Measurements from ENCODE around the gene COG2. TPM values are rescaled to one million over a fixed set of nuclear protein-coding genes. Genes with fewer than 3 reads are reported as not detected.

The COG2 gene
- total RNA-seq, 4 donors from 2014 or later, result 17.2 to 25.2 (median 22.9) TPM

DNA sequence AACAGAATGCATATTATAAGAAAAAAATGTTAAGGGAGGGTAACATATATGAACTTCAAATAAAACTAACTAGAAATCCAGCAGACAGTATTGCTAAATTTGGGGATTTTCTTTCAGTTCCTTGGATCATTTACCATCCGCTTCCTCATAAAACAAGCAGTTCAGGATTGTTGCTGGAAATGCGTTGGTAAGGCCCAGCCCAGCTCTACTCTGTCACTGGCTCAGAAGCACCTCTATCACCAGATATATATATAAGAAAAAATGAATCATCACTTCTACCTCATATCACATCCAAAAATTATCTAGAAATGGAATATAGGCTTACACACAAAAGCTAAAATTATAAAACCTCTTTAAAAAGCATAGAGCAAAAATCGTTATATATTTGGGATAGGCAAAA, 28.2 kb upstream of the COG2 start:
- TF ChIP-seq, protein P1, sequence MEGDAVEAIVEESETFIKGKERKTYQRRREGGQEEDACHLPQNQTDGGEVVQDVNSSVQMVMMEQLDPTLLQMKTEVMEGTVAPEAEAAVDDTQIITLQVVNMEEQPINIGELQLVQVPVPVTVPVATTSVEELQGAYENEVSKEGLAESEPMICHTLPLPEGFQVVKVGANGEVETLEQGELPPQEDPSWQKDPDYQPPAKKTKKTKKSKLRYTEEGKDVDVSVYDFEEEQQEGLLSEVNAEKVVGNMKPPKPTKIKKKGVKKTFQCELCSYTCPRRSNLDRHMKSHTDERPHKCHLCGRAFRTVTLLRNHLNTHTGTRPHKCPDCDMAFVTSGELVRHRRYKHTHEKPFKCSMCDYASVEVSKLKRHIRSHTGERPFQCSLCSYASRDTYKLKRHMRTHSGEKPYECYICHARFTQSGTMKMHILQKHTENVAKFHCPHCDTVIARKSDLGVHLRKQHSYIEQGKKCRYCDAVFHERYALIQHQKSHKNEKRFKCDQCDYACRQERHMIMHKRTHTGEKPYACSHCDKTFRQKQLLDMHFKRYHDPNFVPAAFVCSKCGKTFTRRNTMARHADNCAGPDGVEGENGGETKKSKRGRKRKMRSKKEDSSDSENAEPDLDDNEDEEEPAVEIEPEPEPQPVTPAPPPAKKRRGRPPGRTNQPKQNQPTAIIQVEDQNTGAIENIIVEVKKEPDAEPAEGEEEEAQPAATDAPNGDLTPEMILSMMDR (IDR thresholded peaks at IDR 0.05), result no peak
- ATAC-seq (ENCODE audit: low FRiP score), result no peak
- no peak for DNase-seq (ENCODE audit: low spot score)

DNA sequence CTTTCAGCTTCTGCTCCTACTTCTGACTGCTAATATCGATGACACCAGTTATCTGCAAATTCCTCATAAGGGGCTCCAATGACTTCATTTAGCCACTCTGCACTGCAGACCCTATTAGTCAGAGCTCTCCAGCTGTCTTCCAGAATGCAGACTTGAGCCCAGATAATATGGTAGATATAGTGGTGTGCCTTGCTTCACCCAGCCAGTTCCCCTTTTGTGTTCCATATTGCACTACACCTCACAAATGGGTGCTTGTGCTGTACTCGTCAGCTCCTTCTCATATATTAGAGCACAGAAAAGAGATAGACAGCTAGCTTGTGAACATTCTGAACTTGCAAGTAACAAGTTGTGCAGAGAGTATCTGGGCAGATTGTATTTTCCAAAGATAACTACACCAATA, 23.7 kb upstream of the COG2 start:
- TF ChIP-seq, protein P1 (IDR thresholded peaks at IDR 0.05), result no peak
- DNase-seq (ENCODE audit: low spot score) (no peak), ATAC-seq (ENCODE audit: low FRiP score) (no peak)

DNA sequence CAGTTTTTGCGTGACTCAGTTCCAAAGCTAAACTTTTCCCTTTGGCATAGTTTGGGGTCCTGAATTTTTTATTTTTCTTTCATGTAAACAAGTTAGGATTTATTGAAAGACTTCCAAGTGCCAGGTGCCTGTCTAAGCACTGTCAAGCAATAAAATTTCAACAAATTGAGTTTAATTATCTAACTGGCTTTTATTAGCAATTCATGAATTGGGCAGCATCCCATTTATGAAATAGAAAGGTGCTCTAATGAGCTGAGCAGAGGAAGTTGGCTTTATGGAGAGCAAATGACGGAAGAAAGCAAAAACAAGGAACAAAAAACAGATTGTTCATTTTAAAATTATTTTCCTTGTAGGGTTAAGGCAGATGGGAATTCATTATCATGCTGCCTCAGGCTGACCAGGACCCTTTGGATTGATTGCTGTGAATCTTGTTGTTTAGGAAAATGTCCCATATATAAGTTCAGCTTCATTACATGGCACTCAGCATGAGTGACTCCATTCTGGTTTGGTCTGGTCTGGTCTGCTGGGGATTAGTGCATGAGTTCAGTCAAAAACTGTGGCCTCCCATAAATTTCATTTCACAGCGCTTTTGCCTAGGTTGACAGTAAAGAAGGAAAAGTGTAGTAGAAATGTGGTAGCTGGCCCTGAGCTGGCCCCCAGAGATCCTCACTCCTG, 21.5 kb upstream of the COG2 start:
- DNase-seq (ENCODE audit: low spot score) (no peak), ATAC-seq (ENCODE audit: low FRiP score) (no peak)
- TF ChIP-seq, protein P1 (IDR thresholded peaks at IDR 0.05), result no peak

DNA sequence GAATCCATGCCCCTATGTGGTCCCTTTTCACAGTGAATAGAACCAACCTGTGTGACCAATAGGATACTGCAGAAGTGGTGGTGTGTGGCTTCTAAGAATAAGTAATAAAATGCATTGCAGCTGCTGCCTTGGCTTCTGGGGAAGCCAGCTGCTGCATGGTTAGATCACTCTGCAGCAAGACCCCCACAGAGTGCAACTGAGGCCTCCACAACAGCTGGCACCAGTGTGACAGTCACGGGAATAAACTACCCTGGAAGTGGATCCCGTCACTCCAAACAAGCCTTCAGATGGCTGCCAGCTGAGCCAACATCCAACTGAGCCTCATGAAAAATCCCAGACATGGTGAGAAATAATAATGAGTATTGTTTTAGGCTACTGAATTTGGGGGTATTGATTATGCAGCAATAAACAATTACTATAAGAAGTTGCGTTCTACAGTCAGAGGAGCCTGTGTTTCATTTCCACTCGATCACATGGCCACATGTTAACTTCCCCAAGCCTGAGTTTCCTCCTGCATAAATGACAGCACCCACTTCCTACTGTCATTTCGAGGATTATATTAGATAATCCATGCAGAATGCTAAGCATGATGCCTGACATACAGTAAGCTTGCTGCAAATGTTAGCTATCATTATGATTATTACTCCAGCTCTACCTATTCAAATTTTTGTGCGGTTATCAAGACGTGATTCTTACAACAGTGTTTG, 20.8 kb upstream of the COG2 start:
- DNase-seq (ENCODE audit: low spot score) (no peak), ATAC-seq (ENCODE audit: low FRiP score) (no peak)
- TF ChIP-seq, protein P1 (IDR thresholded peaks at IDR 0.05), result no peak

DNA sequence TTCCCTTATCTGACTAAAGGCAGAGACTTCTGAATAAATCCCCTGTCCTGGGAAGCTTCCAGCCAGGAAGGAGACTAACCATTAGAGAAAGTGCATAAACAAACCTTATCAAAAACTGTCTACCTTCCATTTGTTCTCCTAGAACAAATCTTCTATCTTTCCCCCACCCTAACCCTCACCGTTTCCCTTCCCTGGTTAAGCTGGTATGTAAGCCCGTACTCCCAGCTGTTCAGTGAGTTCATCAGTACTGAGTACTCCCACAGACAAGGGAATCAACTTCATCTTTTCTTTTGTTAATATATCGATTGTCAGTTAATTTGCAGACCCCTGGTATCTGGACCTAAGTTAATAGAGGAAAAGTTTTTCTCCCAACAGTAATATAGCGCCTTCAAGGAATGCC, 20.1 kb upstream of the COG2 start:
- ATAC-seq (ENCODE audit: low FRiP score) (no peak), DNase-seq (ENCODE audit: low spot score) (no peak)
- TF ChIP-seq, protein P1 (IDR thresholded peaks at IDR 0.05), result no peak

DNA sequence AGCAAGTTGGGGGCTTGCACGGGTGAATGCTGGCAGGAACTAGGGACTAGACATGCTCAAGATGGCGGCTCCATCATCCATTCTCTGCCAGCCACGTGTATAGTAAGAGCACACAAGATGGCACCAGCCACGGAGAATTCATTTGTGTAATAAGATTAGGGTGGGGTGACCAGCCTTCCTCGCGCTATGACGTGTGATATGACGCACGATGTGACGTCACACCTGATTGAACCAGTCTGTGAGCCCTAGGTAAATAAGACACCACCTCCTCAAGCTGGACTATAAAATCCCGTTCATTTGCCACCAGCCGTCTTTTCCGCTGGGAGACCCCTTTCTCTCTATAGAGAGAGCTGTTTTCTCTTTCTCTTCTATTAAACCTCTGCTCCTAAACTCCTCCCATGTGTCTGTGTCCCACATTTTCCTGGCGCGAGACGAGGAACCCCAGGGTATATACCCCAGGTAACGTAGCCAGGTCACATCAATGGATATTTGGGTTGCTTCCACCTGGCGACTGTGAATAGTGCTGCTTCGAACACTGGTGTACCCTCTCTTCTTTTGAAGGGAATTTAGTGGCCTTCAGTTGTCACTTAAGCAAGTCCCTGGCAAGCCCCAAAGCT, 18.1 kb upstream of the COG2 start:
- TF ChIP-seq, protein P1 (IDR thresholded peaks at IDR 0.05), result no peak
- ATAC-seq (ENCODE audit: low FRiP score), result no peak
- no peak for DNase-seq (ENCODE audit: low spot score)

Measured in omental fat pad (tissue), 4 donors.